B cell (primary cell): ENCODE measurements around the gene OR6B2.

Experiments
- EZH2 ChIP-seq: IDR thresholded peaks from 2 replicates; pipeline ENCODE4 v1.6.1; 2012; ENCODE audit warnings: borderline replicate concordance, low read depth, mild to moderate bottlenecking, moderate library complexity, low read length; ENCODE audit not compliant: insufficient read depth, poor library complexity, severe bottlenecking
- TF ChIP-seq, protein P1 (sequence below): fragments of 200-600 bp; IDR thresholded peaks from one replicate; pipeline ENCODE4 v1.8.0; 2022; ENCODE audit warnings: antibody characterized with exemption, mild to moderate bottlenecking

DNA sequence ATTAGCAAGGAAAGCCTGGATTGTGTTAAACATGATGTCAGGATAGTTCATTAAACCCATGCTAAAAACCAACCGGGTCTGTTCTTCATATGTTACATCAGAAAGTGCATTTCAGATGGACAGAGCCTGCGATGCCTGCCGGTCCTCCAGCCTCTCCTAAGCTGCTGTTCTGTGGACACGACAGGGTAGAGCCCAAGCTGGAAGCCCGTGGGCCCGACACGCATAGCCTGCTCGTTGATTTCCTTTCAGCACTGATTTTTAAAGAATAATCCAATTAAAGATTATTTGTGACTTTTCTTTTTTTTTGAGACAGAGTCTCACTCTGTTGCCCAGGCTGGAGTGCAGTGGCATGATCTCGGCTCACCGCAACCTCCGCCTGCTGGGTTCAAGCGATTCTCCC is 22.3 kb upstream of the OR6B2 start:
- TF ChIP-seq, protein P1, sequence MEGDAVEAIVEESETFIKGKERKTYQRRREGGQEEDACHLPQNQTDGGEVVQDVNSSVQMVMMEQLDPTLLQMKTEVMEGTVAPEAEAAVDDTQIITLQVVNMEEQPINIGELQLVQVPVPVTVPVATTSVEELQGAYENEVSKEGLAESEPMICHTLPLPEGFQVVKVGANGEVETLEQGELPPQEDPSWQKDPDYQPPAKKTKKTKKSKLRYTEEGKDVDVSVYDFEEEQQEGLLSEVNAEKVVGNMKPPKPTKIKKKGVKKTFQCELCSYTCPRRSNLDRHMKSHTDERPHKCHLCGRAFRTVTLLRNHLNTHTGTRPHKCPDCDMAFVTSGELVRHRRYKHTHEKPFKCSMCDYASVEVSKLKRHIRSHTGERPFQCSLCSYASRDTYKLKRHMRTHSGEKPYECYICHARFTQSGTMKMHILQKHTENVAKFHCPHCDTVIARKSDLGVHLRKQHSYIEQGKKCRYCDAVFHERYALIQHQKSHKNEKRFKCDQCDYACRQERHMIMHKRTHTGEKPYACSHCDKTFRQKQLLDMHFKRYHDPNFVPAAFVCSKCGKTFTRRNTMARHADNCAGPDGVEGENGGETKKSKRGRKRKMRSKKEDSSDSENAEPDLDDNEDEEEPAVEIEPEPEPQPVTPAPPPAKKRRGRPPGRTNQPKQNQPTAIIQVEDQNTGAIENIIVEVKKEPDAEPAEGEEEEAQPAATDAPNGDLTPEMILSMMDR: no peak
- no peak for TF ChIP-seq EZH2
